DMS153 treated with DMSO at 0.1 percent for 48 hours (cell line): ENCODE results near the gene TYW1.
A peak's percentile ranks its signal among the peaks of the same experiment; 100 is the strongest.
"Not testable (repeated sequence)": the region's sequence is repeated elsewhere in the genome, so short reads cannot be mapped to it uniquely, and the experiment has no call there.

Source experiments
- DNase-seq: peaks from one replicate; lab custom pipeline; 2025; ENCODE audit not compliant: unreplicated experiment; lab: John Stamatoyannopoulos, UW

Gene TYW1

GRCh38 chr7:66994691-66995049, 2.0 kb upstream of the TYW1 start:
- not testable (repeated sequence) for DNase-seq

DNA sequence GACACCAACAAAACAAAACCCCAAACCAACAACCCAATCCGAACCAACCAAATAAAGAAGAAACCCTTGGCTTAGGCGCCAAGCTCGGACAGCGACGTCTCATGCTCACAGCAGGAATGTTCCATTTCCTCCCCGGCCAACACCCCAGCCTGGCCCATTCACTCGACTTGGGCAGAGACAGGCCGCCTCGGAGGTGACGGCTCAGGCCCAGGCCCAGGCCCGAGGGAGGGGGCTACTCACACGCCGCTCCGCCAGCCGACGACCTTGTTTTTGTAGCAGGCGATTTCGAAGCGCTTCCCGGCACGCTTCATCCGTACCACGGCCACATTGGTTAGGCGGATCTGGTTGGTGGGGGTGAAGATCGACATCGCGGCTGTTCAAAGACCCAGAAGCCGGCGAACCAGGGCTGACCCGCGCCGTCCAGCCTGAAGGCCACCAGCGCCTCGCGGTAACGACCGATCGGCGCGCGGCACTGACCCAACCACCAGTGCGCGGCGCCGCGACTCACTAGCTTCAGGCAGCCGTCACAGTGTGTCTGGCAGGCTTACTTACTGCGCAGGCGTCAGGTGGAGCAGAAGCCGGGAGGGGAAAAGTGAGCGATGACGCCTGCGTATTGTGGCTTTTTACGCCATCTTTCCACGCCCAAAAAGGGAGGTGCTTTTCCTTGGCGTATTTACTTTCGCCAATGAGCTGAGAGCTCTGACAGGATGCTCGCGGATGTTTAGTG, 1.4 kb upstream of the TYW1 start, which contains the start of gene SBDS:
Gene SBDS (minus strand): TSS at position 537 of the 727 bp plus-strand sequence. CDS start 169 bp downstream, at position 368.
- DNase-seq = peak; percentile 93

DNA sequence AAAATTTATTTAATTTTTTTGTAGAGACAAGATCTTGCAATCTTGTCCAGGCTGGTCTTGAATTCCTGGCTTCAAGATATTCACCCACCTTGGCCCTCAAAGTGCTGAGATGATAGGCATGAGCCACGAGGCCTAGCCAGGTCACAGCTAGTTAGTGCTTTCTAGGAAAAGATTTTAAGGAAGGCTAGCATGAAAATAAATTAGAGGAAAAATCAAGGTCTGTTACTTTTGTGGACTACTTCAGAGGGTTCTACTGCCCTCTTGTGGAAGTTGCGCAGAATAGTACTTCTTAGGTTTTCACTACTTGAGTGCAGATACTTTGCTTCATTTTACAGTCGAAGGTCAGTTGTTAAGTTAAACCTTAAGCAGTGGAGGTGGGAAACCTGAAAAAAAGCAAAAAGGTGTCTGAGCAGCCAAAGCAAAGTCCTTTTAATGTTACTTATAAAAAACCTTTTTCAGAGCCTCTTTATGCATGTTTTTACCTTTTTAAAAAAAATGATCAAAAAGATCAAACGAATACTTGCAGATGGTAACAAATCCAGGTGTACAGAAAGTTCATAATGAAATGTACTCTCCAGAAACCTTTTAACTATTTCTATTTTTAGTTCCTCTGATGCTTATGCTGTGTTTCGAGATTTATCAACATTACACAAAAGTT, 4.1 kb downstream of the TYW1 start:
- DNase-seq = not testable (repeated sequence)

- not testable (repeated sequence) for DNase-seq
Observed at GRCh38 chr7:67004145-67004544, 7.5 kb downstream of the TYW1 start.

DNA sequence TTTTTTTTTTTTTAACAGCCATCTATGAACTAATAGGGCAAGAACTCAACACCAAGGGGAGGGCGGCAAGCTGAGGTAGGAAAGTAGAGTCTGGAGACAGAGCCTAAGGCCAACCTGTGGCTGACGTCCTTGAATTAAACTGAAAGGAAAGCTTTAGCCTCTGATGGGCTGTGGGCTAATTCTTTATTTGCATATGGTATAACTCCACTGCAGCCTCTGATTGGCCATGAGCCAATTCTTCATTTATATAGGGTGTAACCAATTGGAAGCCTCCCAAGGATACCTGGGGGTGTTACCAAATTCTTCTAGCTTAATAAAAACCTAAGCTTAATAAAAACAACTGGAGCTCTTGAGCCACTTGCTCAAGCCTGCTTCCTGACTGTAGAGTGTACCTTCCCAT, 10.3 kb downstream of the TYW1 start:
- DNase-seq = no peak

- DNase-seq = no peak
Observed at GRCh38 chr7:67008260-67008659, 11.6 kb downstream of the TYW1 start.

DNA sequence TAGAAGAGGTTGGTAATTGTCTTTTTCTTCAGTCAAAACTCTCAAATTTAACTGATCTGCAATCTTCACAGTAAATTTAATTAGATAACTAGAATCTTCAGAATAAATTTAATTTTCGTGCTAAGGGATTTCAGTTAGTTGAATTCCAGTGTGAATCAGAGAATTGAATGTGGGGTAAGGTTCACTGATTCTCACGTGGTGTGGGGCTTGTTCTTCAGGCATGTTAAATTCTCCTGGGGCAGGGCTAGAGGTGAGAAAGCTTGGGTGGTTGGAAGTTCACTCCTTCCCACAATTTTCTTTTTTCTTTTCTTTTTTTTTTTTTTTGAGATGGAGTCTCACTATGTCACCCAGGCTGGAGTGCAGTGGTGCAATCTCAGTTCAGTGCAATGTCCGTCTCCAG, 13.0 kb downstream of the TYW1 start:
- DNase-seq = not testable (repeated sequence)

GRCh38 chr7:67014076-67014622, 17.5 kb downstream of the TYW1 start:
- not testable (repeated sequence) for DNase-seq

DNA sequence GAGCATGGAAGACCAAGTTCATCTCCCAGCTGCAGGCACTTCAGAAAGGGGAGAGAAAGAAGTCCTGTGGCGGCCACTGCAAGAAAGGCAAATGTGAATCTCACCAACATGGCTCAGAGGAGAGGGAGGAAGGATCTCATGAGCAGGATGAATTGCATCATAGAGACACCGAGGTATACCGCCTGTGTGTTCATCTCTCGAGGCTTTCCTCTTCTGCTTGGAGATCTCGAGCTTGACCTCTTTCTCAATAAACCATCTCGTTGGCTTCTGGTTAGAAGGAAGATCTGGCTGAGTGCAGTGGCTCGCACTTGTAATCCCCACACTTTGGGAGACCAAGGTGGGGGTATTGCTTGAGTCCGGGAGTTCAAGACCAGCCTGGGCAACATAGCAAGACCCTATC, 21.3 kb downstream of the TYW1 start:
- DNase-seq = not testable (repeated sequence)

DNA sequence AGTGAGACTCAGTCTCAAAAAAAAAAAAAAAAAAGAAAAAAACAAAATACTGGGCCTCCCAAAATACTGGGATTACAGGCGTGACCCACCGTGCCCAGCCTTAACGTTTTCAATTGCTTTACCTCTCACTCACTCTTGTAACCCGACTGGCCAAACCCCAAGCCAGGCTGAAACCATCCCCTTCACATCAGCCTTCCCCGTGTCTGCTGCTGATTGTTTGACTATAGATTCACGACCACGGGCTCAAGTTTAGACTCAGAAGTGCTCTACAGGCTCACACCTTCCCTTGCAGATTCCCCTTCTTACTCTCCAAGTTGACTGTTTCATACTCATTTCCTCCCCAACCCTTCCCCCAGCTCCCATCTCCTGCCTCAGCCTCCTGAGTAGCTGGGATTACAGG, 22.3 kb downstream of the TYW1 start:
- no peak for DNase-seq

- peak; percentile 47 for DNase-seq
Observed at GRCh38 chr7:67019562-67020390, 23.1 kb downstream of the TYW1 start.

DNA sequence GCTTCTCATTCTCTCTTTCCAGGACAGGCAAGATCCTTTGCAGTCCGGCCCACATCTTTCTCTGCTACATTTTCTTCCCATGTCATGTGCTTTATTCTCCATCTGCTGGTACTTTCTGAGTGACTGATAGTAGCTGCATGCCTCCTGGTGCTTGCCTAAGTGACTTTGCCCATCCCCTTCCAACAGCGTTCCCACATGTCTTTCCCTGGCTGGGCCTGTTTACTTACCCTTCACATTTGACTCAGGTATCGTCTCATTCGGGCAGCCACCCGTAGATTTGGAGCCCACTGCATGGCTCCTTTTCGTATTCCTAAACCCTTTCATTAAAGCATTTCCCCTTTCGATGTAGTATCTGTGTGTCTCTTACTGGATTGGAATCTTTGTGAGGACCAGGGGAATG, 24.6 kb downstream of the TYW1 start:
- DNase-seq = no peak

DNA sequence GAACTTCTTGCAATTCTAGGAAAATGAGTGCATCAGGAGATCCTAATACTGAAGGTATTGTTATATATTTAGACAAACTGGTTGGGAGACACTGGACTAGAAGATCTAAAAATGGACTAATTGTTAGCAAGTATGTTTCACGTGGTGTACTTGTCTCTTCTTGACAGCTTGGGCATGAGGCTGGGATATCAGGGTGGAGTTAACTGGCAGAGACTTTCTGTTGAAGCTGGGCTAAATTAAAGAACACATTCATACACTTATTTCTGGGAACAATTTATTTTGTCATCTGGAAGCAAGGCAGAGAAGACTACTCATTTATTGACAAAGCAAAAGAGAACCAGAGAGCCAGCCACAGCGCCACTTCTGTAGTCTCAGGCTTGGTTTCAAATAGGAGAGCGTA, 25.9 kb downstream of the TYW1 start:
- DNase-seq = no peak

GRCh38 chr7:67025459-67025858, 28.8 kb downstream of the TYW1 start:
- not testable (repeated sequence) for DNase-seq

- DNase-seq = not testable (repeated sequence)
Observed at GRCh38 chr7:67031685-67032084, 35.1 kb downstream of the TYW1 start.

GRCh38 chr7:67033251-67033650, 36.6 kb downstream of the TYW1 start:
- no peak for DNase-seq

DNA sequence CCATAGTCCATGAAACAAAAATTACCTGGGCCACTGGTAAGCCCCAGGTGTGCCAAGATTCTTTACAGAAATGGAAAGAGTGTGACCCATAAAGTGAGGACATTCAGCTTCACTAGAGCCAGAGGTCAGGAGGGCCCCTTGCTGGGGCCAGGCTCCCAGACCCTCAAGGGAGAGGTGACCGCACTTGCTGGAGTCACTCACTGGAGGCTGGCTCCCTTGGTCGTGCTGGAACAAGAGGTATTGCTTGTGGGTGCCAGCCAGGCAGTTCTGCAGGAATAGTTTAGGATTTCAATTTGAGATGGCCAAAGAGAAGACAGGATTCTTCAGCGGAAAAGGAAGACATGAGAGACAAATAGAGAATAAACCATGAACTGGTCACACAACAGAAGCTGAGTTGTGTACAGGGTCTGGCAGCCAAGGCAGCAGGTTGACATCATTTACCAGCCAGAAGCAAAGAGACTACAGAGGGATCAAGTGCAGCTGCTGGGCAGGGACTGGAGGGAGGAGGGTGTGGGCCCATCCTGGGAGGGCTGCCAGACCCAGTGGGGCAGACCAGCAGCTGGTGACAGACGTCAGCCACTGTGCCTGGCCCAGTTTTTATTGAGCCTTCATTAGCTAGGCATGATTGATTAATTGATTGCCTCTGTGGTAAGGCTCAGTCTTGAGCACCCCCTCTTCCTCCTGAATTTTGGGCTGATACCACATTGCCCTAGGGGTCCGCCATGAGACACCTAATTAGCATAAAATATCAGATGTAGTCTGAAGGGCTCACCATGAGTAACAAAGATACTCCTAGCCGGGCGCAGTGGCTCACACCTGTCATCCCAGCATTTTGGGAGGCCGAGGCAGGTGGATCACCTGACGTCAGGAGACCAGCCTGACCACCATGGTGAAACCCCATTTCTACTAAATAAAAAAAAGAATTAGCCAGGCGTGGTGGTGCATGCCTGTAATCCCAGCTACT, 40.1 kb downstream of the TYW1 start:
- not testable (repeated sequence) for DNase-seq

DNA sequence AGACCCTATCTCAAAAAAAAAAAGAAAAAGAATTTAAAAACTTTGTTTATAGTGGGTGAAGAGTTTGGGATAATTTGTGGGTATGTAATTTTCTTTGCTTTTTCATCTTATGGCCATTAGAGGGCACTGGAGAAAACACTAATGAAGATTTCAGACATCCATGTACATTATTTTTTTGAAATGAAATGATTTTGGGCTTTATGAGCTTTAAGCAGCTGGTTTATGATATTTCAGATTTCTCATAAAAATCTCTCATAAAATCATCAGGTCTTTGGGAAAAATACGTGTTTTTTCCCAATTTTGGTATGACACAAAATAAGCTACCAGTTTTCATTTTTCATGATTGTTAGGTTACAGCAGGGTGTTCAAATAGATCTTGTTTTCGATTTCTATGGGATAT, 44.2 kb downstream of the TYW1 start:
- DNase-seq = not testable (repeated sequence)

DNA sequence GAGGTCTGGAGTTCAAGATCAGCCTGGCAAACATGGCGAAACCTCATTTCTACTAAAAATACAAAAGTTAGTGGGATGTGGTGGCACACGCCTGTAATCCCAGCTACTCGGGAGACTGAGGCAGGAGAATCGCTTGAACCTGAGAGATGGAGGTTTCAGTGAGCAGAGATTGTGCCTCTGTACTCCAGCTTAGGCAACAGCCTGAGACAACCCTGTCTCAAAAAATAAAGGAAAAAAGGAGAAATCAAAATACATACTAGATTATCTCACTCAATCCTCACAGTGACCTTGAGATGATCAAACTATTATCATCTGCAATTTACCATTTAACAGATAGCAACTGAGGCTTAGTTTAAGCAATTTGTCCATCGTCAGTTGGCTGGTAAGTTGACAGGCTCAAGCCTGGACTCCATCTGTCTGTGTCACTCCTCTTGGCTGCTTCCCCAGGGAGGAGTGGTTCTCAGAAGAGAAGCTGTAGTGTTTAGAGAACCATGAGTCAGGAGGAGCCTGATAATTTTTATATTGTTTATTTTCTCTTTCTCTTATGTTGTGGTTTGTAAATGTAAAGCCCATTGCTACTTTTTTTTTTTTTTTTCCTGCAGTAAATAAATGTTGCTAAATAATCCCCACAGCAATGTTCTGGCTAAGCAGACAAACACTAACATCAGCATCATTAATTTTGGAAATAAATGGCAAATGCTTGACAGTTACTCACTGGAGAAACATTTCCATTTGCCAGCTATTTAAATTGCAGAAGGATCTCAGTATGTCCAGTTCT, 46.3 kb downstream of the TYW1 start:
- DNase-seq = peak; percentile 29

GRCh38 chr7:67043559-67043930, 46.9 kb downstream of the TYW1 start:
- not testable (repeated sequence) for DNase-seq
